ENCODE results near the gene FBXL14.

DNA sequence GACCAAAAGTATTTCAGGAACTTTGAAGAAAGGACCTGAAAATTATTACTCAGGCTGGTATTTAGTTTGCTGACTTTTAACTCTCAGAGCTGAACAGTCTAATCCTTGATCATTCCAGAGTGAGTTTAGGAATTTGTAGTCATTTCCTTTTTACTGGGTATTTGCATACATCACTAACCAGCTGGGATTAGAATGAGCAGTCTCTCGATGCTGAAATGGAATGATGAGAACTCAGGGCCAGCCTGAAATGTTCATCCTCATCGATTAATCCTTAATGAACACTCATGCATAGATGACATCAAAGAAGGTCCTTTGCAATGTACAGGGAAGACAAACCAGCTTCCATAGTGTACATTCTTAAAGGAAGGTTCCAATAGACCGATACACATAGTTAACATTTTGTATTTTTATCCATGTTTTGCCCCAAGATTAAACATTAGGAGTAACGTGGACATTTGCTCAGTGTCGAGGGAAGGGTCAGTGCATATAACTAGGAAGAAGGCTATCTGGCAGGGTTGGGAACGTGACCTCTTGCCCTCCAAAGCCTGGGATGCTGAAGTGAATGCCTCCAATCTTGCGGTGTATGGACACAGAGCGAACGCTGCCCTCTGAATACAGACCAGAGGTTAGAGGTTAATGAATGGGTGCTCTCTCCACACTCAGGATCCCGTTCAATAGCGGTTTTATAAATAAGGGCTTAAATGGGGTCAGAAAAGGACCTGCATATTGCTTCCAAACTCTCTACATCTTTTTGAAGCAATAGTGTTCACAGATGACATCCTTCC lies 14.5 kb downstream of the FBXL14 start:
- TF ChIP-seq, protein P1, sequence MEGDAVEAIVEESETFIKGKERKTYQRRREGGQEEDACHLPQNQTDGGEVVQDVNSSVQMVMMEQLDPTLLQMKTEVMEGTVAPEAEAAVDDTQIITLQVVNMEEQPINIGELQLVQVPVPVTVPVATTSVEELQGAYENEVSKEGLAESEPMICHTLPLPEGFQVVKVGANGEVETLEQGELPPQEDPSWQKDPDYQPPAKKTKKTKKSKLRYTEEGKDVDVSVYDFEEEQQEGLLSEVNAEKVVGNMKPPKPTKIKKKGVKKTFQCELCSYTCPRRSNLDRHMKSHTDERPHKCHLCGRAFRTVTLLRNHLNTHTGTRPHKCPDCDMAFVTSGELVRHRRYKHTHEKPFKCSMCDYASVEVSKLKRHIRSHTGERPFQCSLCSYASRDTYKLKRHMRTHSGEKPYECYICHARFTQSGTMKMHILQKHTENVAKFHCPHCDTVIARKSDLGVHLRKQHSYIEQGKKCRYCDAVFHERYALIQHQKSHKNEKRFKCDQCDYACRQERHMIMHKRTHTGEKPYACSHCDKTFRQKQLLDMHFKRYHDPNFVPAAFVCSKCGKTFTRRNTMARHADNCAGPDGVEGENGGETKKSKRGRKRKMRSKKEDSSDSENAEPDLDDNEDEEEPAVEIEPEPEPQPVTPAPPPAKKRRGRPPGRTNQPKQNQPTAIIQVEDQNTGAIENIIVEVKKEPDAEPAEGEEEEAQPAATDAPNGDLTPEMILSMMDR (conservative IDR thresholded peaks at IDR 0.05; ENCODE audit: low read depth, low read length): no peak
- no peak for TF ChIP-seq EZH2 (IDR thresholded peaks at IDR 0.05; ENCODE audit: borderline replicate concordance, low read depth, low read length, poor library complexity, severe bottlenecking)
